Anterior cingulate cortex (tissue), 58 donors: ENCODE data around the gene DHX34.
"Not testable (repeated sequence)": the region's sequence is repeated elsewhere in the genome, so short reads cannot be mapped to it uniquely, and the experiment has no call there.

Experiments
- DNase-seq, 58 donors: peaks; one replicate each; lab custom pipeline; 2025; lab: John Stamatoyannopoulos, UW

DHX34 gene

DNA sequence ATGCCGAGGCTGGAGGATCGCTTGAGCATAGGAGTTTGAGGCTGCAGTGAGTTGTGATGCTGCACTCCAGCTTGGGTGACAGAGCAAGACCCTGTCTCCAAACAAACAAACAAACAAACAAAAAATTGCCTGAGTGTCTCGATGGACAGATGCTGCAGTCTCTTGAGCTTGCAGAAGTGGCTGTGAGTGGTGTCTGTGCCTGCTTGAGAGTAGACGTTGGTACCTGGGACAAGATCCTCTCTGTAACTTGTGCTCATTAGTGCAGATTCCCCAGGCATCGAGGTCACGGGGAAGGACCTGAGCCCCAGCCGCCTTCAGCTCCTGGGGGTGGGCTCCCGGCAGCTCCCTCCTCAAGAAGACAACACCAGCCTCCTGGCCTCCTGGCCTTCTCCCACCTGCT, 25.7 kb upstream of the DHX34 start:
- DNase-seq, result no peak

GRCh38 chr19:47323872-47324271, 25.2 kb upstream of the DHX34 start:
- no peak for DNase-seq

DNA sequence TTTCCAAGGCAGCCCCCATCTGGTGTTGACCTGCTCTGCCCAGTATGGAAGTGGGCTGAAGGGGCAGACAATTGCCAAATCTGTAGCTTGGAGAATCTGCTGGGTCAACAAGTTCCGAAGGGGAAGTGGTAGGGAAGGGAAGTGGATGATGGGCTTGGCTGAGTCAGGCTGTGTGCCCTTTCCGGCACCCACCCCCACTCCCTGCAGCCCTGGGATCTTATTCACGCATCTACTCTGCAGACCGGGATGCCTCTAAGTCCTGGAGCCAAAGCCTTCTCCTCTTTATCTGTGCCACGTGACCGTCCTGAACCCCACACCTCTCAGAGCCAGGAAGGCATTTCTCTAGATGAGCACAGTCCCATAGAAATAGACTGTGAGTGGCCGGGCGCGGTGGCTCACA, 24.6 kb upstream of the DHX34 start:
- peak in 13 of 58 donors; percentile 2 to 46 (median 20) for DNase-seq

- peak in 5 of 58 donors; percentile 12 to 54 (median 31) for DNase-seq
These were observed 18.6 kb upstream of the DHX34 start for GRCh38 chr19:47330466-47330869.

DNA sequence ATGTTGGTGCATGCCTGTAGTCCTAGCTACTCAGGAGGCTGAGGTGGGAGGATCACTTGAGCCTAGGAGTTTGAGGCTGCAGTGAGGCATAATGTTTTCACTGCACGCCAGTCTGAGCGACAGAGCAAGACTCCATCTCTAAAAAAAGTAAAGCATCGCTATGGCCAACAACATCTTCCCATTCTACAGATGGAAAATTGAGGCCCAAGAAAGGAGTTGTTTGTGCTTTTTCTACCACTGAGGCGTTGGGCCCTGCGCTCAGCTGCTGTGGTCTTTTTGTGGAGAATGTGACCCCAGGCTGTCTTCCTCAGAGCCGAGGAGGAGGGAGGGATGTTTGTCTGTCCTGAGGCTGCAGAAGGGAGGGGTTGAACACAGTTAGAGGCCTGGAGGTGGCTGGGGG, 17.6 kb upstream of the DHX34 start:
- no peak for DNase-seq

- peak in 8 of 58 donors; percentile 3 to 36 (median 12) for DNase-seq
These were observed 17.1 kb upstream of the DHX34 start, which contains the start of gene C5AR2 for GRCh38 chr19:47331931-47332547. Gene C5AR2, plus strand, starts transcription at chr19:47332175. Its CDS starts 8,625 bp downstream, at chr19:47340800.

- peak in 17 of 58 donors; percentile 1 to 57 (median 15) for DNase-seq
These were observed 12.1 kb upstream of the DHX34 start for GRCh38 chr19:47336765-47337718.

DNA sequence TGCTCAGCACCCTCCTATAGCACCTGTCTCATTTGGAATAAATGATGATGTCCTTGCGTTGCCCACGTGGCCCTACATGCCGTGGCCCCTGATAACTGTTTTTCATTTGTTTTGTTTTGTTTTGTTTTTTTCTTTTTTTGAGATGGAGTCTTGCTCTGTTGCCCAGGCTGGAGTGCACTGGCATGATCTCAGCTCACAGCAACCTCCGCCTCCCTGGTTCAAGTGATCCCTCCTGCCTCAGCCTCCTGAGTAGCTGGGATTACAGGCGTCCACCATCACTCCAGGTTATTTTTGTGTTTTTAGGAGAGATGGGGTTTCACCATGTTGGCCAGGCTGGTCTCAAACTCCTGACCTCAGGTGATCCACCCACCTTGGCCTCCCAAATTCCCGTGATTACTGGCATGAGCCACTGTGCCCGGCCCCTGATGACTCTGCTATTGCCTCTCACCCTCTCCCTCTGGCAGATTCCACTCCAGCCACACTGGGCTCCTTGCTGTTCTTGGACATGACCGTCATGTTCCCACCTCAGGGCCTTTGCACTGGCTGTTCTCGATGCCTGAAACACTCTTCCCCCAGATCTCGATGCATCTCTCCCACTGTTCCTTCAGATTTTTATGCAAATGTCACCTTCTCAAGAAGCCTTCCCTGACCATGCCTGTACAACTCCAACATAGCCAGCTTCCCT, 9.8 kb upstream of the DHX34 start:
- no peak for DNase-seq

DNA sequence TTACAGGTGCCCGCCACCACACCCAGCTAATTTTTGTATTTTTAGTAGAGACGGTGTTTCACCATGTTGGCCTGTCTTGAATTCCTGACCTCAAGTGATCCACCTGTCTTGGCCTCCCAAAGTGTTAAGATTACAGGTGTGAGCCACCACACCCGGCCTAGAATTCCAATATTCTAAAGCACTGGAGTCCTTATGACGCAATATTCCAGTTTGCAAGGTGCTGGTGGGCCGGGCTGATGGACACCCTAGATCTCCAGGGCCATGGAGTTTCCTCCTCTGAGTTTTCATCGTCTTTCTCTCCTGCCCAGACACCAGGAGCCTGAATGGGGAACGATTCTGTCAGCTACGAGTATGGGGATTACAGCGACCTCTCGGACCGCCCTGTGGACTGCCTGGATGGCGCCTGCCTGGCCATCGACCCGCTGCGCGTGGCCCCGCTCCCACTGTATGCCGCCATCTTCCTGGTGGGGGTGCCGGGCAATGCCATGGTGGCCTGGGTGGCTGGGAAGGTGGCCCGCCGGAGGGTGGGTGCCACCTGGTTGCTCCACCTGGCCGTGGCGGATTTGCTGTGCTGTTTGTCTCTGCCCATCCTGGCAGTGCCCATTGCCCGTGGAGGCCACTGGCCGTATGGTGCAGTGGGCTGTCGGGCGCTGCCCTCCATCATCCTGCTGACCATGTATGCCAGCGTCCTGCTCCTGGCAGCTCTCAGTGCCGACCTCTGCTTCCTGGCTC, 8.5 kb upstream of the DHX34 start:
- DNase-seq, result no peak

GRCh38 chr19:47341734-47342133, 7.4 kb upstream of the DHX34 start:
- DNase-seq, result no peak

DNA sequence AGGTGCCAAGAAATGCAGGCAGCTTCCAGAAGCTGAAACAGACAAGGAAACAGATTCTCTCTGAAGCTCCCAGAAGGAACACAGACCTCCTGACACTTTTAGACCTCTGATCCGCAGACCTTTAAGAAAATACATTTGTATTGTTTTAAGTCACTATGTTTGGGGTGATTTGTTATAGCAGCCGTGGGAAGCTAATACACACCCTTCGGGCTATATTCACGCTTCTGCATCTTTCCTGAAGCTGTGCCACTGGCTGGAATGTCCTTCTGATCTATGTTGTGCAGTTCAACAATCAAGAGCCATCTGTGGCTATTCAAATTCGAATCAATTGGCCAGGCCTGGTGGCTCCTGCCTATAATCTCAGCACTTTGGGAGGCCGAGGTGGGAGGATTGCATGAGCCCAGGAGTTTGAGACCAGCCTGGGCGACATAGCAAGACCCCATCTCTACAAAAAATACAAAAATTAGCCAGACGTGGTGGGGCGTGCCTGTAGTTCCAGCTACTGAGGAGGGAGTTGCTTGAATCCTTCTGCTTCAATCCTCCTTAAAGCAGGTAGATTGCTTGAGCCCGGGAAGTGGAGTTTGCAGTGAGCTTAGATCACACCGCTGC, 5.8 kb upstream of the DHX34 start:
- no peak for DNase-seq

DNA sequence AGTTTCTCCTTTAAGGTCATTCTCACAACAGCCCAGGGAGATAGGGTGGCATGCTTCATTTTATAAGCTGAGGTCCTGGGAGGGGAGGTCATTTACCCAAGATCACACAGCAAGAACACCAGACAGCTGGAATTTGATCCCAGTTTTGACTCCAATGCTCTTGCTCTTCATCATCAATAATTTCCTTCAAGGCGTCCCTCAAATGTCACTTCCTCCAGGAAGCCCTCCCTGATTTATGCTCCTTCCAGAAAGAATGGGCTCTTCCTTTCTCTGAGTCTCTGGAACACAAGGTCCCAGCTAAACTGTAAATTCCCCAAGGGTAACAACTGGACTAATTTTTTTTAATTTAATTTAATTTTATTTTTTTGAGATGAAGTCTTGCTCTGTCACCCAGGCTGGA, 4.7 kb upstream of the DHX34 start:
- no peak for DNase-seq

GRCh38 chr19:47346024-47346423, 3.1 kb upstream of the DHX34 start:
- DNase-seq, result not testable (repeated sequence)

DNA sequence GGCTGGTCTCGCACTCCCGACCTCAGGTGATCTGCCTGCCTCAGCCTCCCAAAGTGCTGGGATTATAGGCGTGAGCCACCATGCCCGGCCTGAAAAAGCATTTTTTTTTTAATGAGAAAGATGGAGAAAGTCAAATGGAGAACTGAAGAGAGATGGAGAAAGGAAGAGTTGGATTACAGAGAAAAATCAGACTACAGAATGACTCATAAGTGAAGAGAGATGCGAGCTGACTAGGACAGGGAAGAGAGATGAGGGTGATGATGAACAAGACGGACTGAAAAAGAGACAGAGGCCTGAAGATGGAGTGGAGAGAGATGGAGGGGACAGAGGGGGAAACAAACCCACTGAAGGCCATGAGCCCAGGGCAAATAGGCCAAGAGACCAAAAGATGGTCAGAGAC, 1.5 kb downstream of the DHX34 start:
- DNase-seq, result no peak

GRCh38 chr19:47351548-47351947, 2.4 kb downstream of the DHX34 start:
- DNase-seq, result peak in 37 of 58 donors; percentile 1 to 76 (median 24)

- peak in 1 of 58 donors; percentile 31 for DNase-seq
These were observed 3.0 kb downstream of the DHX34 start for GRCh38 chr19:47352095-47352494.

- DNase-seq, result peak in 1 of 58 donors; percentile 29
These were observed 4.2 kb downstream of the DHX34 start for GRCh38 chr19:47353307-47353712.

- DNase-seq, result no peak
These were observed 7.8 kb downstream of the DHX34 start for GRCh38 chr19:47356900-47357299.

- DNase-seq, result no peak
These were observed 8.9 kb downstream of the DHX34 start for GRCh38 chr19:47357788-47358680.
